Muscle layer of duodenum (tissue), 2 donors: ENCODE data around the gene NES.

Source experiments
- H3K27ac ChIP-seq: one replicate; pipeline ENCODE4 v1.7.0; 2013; ENCODE audit warnings: mild to moderate bottlenecking, low read length
- H3K27me3 ChIP-seq: one replicate; pipeline ENCODE4 v1.7.0; 2013; ENCODE audit warnings: low read depth, mild to moderate bottlenecking, control low read depth, low read length
- H3K36me3 ChIP-seq, 2 donors: one replicate each; pipeline ENCODE4 v1.7.0; 2013; ENCODE audit warnings: low read length in 2 of 2, control low read depth in 1 of 2, mild to moderate bottlenecking in 1 of 2; ENCODE audit not compliant: insufficient read depth in 2 of 2, control insufficient read depth in 1 of 2
- H3K4me1 ChIP-seq, 2 donors: one replicate each; pipeline ENCODE4 v1.7.0; 2013; ENCODE audit warnings: low read length in 2 of 2, mild to moderate bottlenecking in 2 of 2, control low read depth in 1 of 2, moderate library complexity in 1 of 2; ENCODE audit not compliant: insufficient read depth in 2 of 2, control insufficient read depth in 1 of 2
- H3K4me3 ChIP-seq, 2 donors: one replicate each; pipeline ENCODE4 v1.7.0; 2013; ENCODE audit warnings: low read length in 2 of 2, low read depth in 1 of 2, mild to moderate bottlenecking in 1 of 2
- H3K9me3 ChIP-seq, 2 donors: one replicate each; pipeline ENCODE4 v1.7.0; 2013; ENCODE audit warnings: low read length in 2 of 2, control low read depth in 1 of 2, mild to moderate bottlenecking in 1 of 2; ENCODE audit not compliant: control insufficient read depth in 1 of 2
- donor health status: healthy.

NES gene

GRCh38 chr1:156623946-156624813 is 53.0 kb downstream of the NES start:
- no peaks in the 10 kb centered on the region for H3K9me3 ChIP-seq
- no peaks in the 10 kb centered on the region for H3K36me3 ChIP-seq
- H3K4me3 ChIP-seq, result peak overlapping the region; percentile 3 to 50
- H3K4me1 ChIP-seq, result peaks cover 0 to 22% of the 10 kb centered on the region in 2 donors
- H3K27me3 ChIP-seq, result peaks cover 28% of the 10 kb centered on the region
- no peak overlapping the region for H3K27ac ChIP-seq

GRCh38 chr1:156622581-156623297 is 54.5 kb downstream of the NES start:
- H3K27me3 ChIP-seq, result peaks cover 28% of the 10 kb centered on the region
- no peak overlapping the region for H3K4me3 ChIP-seq
- H3K27ac ChIP-seq, result no peak overlapping the region
- H3K4me1 ChIP-seq, result peaks cover 0 to 22% of the 10 kb centered on the region in 2 donors
- no peaks in the 10 kb centered on the region for H3K9me3 ChIP-seq
- no peaks in the 10 kb centered on the region for H3K36me3 ChIP-seq

- Histone ChIP-seq H3K9me3 (no peaks in the 10 kb centered on the region), H3K36me3 (no peaks in the 10 kb centered on the region), H3K27me3 (peaks cover 12% of the 10 kb centered on the region), H3K4me1 (peaks cover 0 to 30% of the 10 kb centered on the region in 2 donors), H3K4me3 (no peak overlapping the region), H3K27ac (no peak overlapping the region)
Measured at GRCh38 chr1:156619582-156619955, 57.6 kb downstream of the NES start.

GRCh38 chr1:156618853-156619581 is 58.2 kb downstream of the NES start, which contains the start of gene HAPLN2:
HAPLN2 (plus strand) TSS chr1:156619415; CDS start chr1:156623491, 4,076 bp downstream.
- H3K4me3 ChIP-seq, result no peak within 1 kb of the TSS
- H3K9me3 ChIP-seq, result no peaks in the 10 kb centered on the region
- H3K27ac ChIP-seq, result no peak within 1 kb of the TSS
- H3K36me3 ChIP-seq, result no peaks in the 10 kb centered on the region
- peaks cover 9% of the 10 kb centered on the region for H3K27me3 ChIP-seq
- peaks cover 0 to 25% of the 10 kb centered on the region in 2 donors for H3K4me1 ChIP-seq
